T-helper 1 cell (primary cell): ENCODE results near the gene DBI.

ENCODE experiments used
- DNase-seq, 5 donors: peaks; one replicate each; pipeline ENCODE4 v3.0.0-alpha.2; 2012 to 2020
- total RNA-seq, 4 donors: gene quantifications; one replicate each; lab custom pipeline; 2026; lab: John Stamatoyannopoulos, UW

Gene DBI
- 22.2 to 31.6 (median 22.7) reads per million in 4 donors for total RNA-seq

GRCh38 chr2:119366649-119367471 is at the start of gene DBI, which contains the start of gene C2orf76:
TSS of gene DBI (plus strand) at chr2:119366977. CDS start at chr2:119367052, 75 bp downstream.
TSS of gene C2orf76 (minus strand) at chr2:119366834. CDS start at chr2:119339959, 26,875 bp downstream.
- DNase-seq = peak; percentile 77 to 97 (median 82)

- no peak for DNase-seq
These were observed 49.2 kb upstream of the DBI start for GRCh38 chr2:119317554-119317953.

GRCh38 chr2:119319593-119319992 is 47.2 kb upstream of the DBI start:
- DNase-seq = no peak

- DNase-seq = no peak
These were observed 43.3 kb upstream of the DBI start for GRCh38 chr2:119323459-119323858.

- DNase-seq = no peak
These were observed 42.0 kb upstream of the DBI start for GRCh38 chr2:119324685-119325270.

- DNase-seq = no peak
These were observed 39.8 kb upstream of the DBI start for GRCh38 chr2:119326938-119327337.

- DNase-seq = no peak
These were observed 39.3 kb upstream of the DBI start for GRCh38 chr2:119327431-119327830.

GRCh38 chr2:119332953-119333352 is 33.8 kb upstream of the DBI start:
- no peak for DNase-seq

GRCh38 chr2:119333360-119333759 is 33.4 kb upstream of the DBI start:
- no peak for DNase-seq

GRCh38 chr2:119333833-119334232 is 32.9 kb upstream of the DBI start:
- no peak for DNase-seq

GRCh38 chr2:119337749-119338148 is 29.0 kb upstream of the DBI start:
- no peak for DNase-seq

- DNase-seq = no peak
These were observed 28.5 kb upstream of the DBI start for GRCh38 chr2:119338272-119338671.

- peak in 4 of 5 donors; percentile 8 to 21 (median 12) for DNase-seq
These were observed 27.8 kb upstream of the DBI start for GRCh38 chr2:119338826-119339561.

- DNase-seq = no peak
These were observed 27.2 kb upstream of the DBI start for GRCh38 chr2:119339562-119339923.

- DNase-seq = no peak
These were observed 25.1 kb upstream of the DBI start for GRCh38 chr2:119341684-119342083.

GRCh38 chr2:119349289-119349688 is 17.5 kb upstream of the DBI start:
- DNase-seq = no peak

GRCh38 chr2:119350311-119350998 is 16.3 kb upstream of the DBI start:
- no peak for DNase-seq

- DNase-seq = no peak
These were observed 14.4 kb upstream of the DBI start for GRCh38 chr2:119352357-119352756.

GRCh38 chr2:119354860-119355259 is 11.9 kb upstream of the DBI start:
- no peak for DNase-seq

- no peak for DNase-seq
These were observed 7.0 kb upstream of the DBI start for GRCh38 chr2:119359774-119360173.

GRCh38 chr2:119360423-119360966 is 6.3 kb upstream of the DBI start:
- no peak for DNase-seq

- DNase-seq = no peak
These were observed 2.0 kb upstream of the DBI start for GRCh38 chr2:119364798-119365197.

- DNase-seq = no peak
These were observed 1.3 kb upstream of the DBI start for GRCh38 chr2:119365436-119365835.
